HepG2 (cell line): ENCODE data around the gene YIF1A. TPM values are rescaled to one million over a fixed set of nuclear protein-coding genes. Genes with fewer than 3 reads are reported as not detected.

ENCODE experiments used
- HDAC1 ChIP-seq: sonication (generic); formaldehyde crosslinking; IDR thresholded peaks from 2 replicates; pipeline ENCODE4 v1.5.1; 2020; ENCODE audit warnings: mild to moderate bottlenecking, missing genetic modification reagents
- HDAC2 ChIP-seq: sonication (generic); formaldehyde crosslinking; IDR thresholded peaks from 2 replicates; pipeline ENCODE4 v1.4.0; 2020; ENCODE audit warnings: missing genetic modification reagents
- HNF4G ChIP-seq, 2 experiments: sonication (generic) in 1 of 2; formaldehyde crosslinking in 1 of 2; IDR thresholded peaks; 2 replicates each; pipeline versions ENCODE4 v1.4.0 to v1.6.1; 2011 to 2020; ENCODE audit warnings: borderline replicate concordance in 2 of 2, low read depth in 2 of 2, mild to moderate bottlenecking in 2 of 2, low read length in 1 of 2, missing genetic modification reagents in 1 of 2, moderate library complexity in 1 of 2
- ISX ChIP-seq: sonication (generic); formaldehyde crosslinking; conservative IDR thresholded peaks from 2 replicates; pipeline ENCODE4 v1.5.0; 2020; ENCODE audit warnings: missing genetic modification reagents
- SIX4 ChIP-seq: sonication (generic); formaldehyde crosslinking; IDR thresholded peaks from 2 replicates; pipeline ENCODE4 v1.4.0; 2020; ENCODE audit warnings: missing genetic modification reagents
- SKI ChIP-seq: fragments of 450-650 bp; IDR thresholded peaks from one replicate; pipeline ENCODE4 v1.6.1; 2018; ENCODE audit warnings: mild to moderate bottlenecking; ENCODE audit not compliant: partially characterized antibody
- THAP9 ChIP-seq: sonication (generic); formaldehyde crosslinking; IDR thresholded peaks from 2 replicates; pipeline ENCODE4; 2020; ENCODE audit warnings: missing genetic modification reagents, mild to moderate bottlenecking, borderline replicate concordance
- ZNF318 ChIP-seq: sonication (generic); formaldehyde crosslinking; IDR thresholded peaks from 2 replicates; pipeline ENCODE4 v1.4.0; 2020; ENCODE audit warnings: mild to moderate bottlenecking, missing genetic modification reagents
- ZNF770 ChIP-seq: sonication (generic); formaldehyde crosslinking; IDR thresholded peaks from 2 replicates; pipeline ENCODE4 v1.5.0; 2020; ENCODE audit warnings: mild to moderate bottlenecking, missing genetic modification reagents
- ZNF782 ChIP-seq: sonication (generic); formaldehyde crosslinking; IDR thresholded peaks from 2 replicates; pipeline ENCODE4 v1.4.0; 2020; ENCODE audit warnings: missing genetic modification reagents, mild to moderate bottlenecking, borderline replicate concordance
- ZSCAN22 ChIP-seq: sonication (generic); formaldehyde crosslinking; IDR thresholded peaks from 2 replicates; pipeline ENCODE4 v1.4.0; 2020; ENCODE audit warnings: mild to moderate bottlenecking, missing genetic modification reagents
- polyA plus RNA-seq, 8 experiments: library from polyadenylated mRNA; depleted of rRNA in 3 of 8; stranded (reverse) in 7 of 8; unstranded in 1 of 8; fragments of >200 nt; fragmentation: Illumina TruSeq in 4 of 8; extraction: Trizol in 4 of 8; gene quantifications; 2 replicates each; pipeline versions ENCODE4 v1.2.1 to v1.2.3, GENCODE V29; 2011 to 2016; ENCODE audit warnings: low read depth in 4 of 8, missing spikeins in 1 of 8, mixed read lengths in 1 of 8; ENCODE audit not compliant: insufficient read depth in 1 of 8
- total RNA-seq, 5 experiments: library from RNA; depleted of rRNA; stranded (reverse); fragments of >200 nt; fragmentation: Illumina TruSeq; extraction: Trizol; gene quantifications; 2 replicates each; pipeline ENCODE4 v1.2.3, GENCODE V29; 2016; ENCODE audit warnings: low read depth in 1 of 5
- TF ChIP-seq, protein P1 (sequence below): sonication (generic); formaldehyde crosslinking; conservative IDR thresholded peaks from 2 replicates; pipeline ENCODE4 v1.8.0; 2022; ENCODE audit warnings: low read depth, missing genetic modification reagents

Gene YIF1A
- total and polyA plus RNA-seq, 2 of the 13 experiments (the other 11 are each of a cell fraction or from before 2014, with no cell fraction given) = 133 to 145 TPM

DNA sequence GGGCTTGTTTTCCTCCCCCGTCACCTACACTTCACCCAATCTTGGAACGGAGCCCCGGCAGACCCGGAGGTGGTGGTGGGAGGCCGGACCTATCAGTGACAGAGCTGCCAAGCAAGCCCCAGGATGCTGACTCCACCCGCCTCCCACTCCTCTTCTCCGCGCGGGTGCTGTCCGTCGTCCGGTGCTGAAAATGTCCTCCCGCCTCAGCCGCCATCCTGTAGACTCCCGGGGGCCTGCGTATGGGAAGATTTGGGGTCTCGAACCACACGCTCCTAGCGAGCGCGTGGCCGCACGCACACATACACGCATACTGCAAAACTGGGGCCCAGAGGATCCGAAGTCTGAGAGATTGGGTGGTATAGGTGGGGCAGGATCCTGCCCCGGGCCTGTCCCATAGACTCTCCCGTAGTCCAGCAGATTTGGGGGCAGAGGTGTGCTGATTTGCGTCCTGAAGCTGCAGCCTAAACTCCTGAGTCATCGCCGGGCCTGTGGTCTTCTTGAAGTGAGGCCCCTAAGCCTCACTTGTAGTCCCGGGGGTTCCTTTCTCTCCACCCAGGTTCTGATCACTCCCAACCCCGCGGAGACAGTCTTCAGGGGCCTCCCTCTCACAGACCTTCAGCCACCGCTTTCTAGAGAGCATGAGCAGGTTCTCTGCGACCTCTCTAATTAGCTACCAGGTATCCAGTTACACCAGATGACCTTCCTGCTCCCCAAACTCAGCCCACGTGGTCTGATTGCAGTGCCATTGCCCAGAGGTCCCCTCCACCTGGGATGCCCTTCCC is 796 bp upstream of the YIF1A start (continued):
- TF ChIP-seq THAP9 (CRISPR knock-in tag) (peak; percentile 20; the same call in 1 of the 2 replicates), SIX4 (CRISPR knock-in tag) (peak; percentile 54; the same call in 1 of the 2 replicates), ZSCAN22 (CRISPR knock-in tag) (no peak), ZNF770 (CRISPR knock-in tag) (no peak; the same call in 1 of the 2 replicates), HNF4G (IDR thresholded peaks at IDR 0.05; ENCODE audit: borderline replicate concordance, low read depth, low read length) (no peak), HNF4G (CRISPR knock-in tag; IDR thresholded peaks at IDR 0.05; ENCODE audit: borderline replicate concordance, low read depth) (no peak), ZNF782 (0 out of 2 replicates have a peak, but pooled peaks have one; percentile 67), HDAC1 (CRISPR knock-in tag) (peak; percentile 90), ZNF318 (CRISPR knock-in tag) (no peak), HDAC2 (CRISPR knock-in tag) (peak; percentile 49; the same call in 1 of the 2 replicates), ISX (CRISPR knock-in tag) (no peak), SKI (no peak)
- TF ChIP-seq, protein P1, sequence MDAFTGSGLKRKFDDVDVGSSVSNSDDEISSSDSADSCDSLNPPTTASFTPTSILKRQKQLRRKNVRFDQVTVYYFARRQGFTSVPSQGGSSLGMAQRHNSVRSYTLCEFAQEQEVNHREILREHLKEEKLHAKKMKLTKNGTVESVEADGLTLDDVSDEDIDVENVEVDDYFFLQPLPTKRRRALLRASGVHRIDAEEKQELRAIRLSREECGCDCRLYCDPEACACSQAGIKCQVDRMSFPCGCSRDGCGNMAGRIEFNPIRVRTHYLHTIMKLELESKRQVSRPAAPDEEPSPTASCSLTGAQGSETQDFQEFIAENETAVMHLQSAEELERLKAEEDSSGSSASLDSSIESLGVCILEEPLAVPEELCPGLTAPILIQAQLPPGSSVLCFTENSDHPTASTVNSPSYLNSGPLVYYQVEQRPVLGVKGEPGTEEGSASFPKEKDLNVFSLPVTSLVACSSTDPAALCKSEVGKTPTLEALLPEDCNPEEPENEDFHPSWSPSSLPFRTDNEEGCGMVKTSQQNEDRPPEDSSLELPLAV (CRISPR knock-in tag) = peak; percentile 85; the same call in 1 of the 2 replicates
